ENCODE data around the gene TNFRSF13B. TPM values are rescaled to one million over a fixed set of nuclear protein-coding genes. Genes with fewer than 3 reads are reported as not detected.

The TNFRSF13B gene
- total and polyA plus RNA-seq, 2 experiments from 2014 or later, result not detected

GRCh38 chr17:16995930-16996329, 24.0 kb upstream of the TNFRSF13B start:
- no peaks in the 10 kb centered on the region for H3K4me1 ChIP-seq (ENCODE audit: low read depth)
- no peak for DNase-seq (ENCODE audit: low read depth in 1 of 2, low spot score in 1 of 2)
- H3K9me3 ChIP-seq (ENCODE audit: low read depth), result no peaks in the 10 kb centered on the region
- H3K27me3 ChIP-seq, result no peaks in the 10 kb centered on the region
- H3K27ac ChIP-seq, result no peak overlapping the region
- no peak for TF ChIP-seq CTCF (IDR thresholded peaks at IDR 0.05; ENCODE audit: low read depth, low read length)
- H3K4me3 ChIP-seq, result no peak overlapping the region
- no peaks in the 10 kb centered on the region for H3K36me3 ChIP-seq

GRCh38 chr17:16994631-16995030, 22.7 kb upstream of the TNFRSF13B start:
- Histone ChIP-seq H3K36me3 (no peaks in the 10 kb centered on the region), H3K27me3 (no peaks in the 10 kb centered on the region), H3K4me3 (no peak overlapping the region), H3K27ac (no peak overlapping the region), H3K4me1 (ENCODE audit: low read depth) (no peaks in the 10 kb centered on the region), H3K9me3 (ENCODE audit: low read depth) (no peaks in the 10 kb centered on the region)
- TF ChIP-seq CTCF (IDR thresholded peaks at IDR 0.05; ENCODE audit: low read depth, low read length), result no peak
- no peak for DNase-seq (ENCODE audit: low read depth in 1 of 2, low spot score in 1 of 2)

- H3K27ac ChIP-seq, result no peak overlapping the region
- peak; percentile 92 for TF ChIP-seq CTCF (IDR thresholded peaks at IDR 0.05; ENCODE audit: low read depth, low read length)
These were observed 19.6 kb upstream of the TNFRSF13B start for GRCh38 chr17:16991349-16992009.

GRCh38 chr17:16989953-16990860, 18.3 kb upstream of the TNFRSF13B start:
- H3K27ac ChIP-seq, result no peak overlapping the region
- H3K4me3 ChIP-seq, result no peak overlapping the region
- no peaks in the 10 kb centered on the region for H3K9me3 ChIP-seq (ENCODE audit: low read depth)
- TF ChIP-seq CTCF (IDR thresholded peaks at IDR 0.05; ENCODE audit: low read depth, low read length), result no peak
- H3K4me1 ChIP-seq (ENCODE audit: low read depth), result no peaks in the 10 kb centered on the region
- no peak for DNase-seq (ENCODE audit: low read depth in 1 of 2, low spot score in 1 of 2)
- H3K27me3 ChIP-seq, result no peaks in the 10 kb centered on the region
- no peaks in the 10 kb centered on the region for H3K36me3 ChIP-seq

More at GRCh38 chr17:16991349-16992009, 19.6 kb upstream of the TNFRSF13B start:
- Histone ChIP-seq H3K36me3 (no peaks in the 10 kb centered on the region), H3K27me3 (no peaks in the 10 kb centered on the region), H3K9me3 (ENCODE audit: low read depth) (no peaks in the 10 kb centered on the region), H3K4me1 (ENCODE audit: low read depth) (no peaks in the 10 kb centered on the region), H3K4me3 (no peak overlapping the region)
- peak; percentile 80 to 89 for DNase-seq (ENCODE audit: low read depth in 1 of 2, low spot score in 1 of 2)

- TF ChIP-seq CTCF (IDR thresholded peaks at IDR 0.05; ENCODE audit: low read depth, low read length), result no peak
- no peaks in the 10 kb centered on the region for H3K36me3 ChIP-seq
- no peak for DNase-seq (ENCODE audit: low read depth in 1 of 2, low spot score in 1 of 2)
- no peaks in the 10 kb centered on the region for H3K9me3 ChIP-seq (ENCODE audit: low read depth)
- H3K4me3 ChIP-seq, result no peak overlapping the region
- H3K4me1 ChIP-seq (ENCODE audit: low read depth), result no peaks in the 10 kb centered on the region
- no peaks in the 10 kb centered on the region for H3K27me3 ChIP-seq
- no peak overlapping the region for H3K27ac ChIP-seq
These were observed 17.5 kb upstream of the TNFRSF13B start for GRCh38 chr17:16989230-16989952.
